GM23248 (cell line): ENCODE measurements around the gene ERFL.

Source experiments
- EZH2 ChIP-seq: fragments of 200-600 bp; sonication (generic); IDR thresholded peaks from 2 replicates; pipeline ENCODE4 v1.6.1; 2018; ENCODE audit warnings: antibody characterized with exemption, mild to moderate bottlenecking; ENCODE audit not compliant: insufficient read depth, poor library complexity, severe bottlenecking
- EZH2phosphoT487 ChIP-seq: fragments of 200-600 bp; sonication (generic); IDR thresholded peaks from 2 replicates; pipeline ENCODE4 v1.6.1; 2018; ENCODE audit warnings: antibody characterized with exemption, moderate library complexity, mild to moderate bottlenecking, low read depth; ENCODE audit not compliant: insufficient read depth

- no peak for TF ChIP-seq EZH2
- TF ChIP-seq EZH2phosphoT487 = no peak
Measured at GRCh38 chr19:41957161-41957837, 29.1 kb upstream of the ERFL start.
